Kidney (tissue), 14 donors: ENCODE measurements around the gene NCOA7. TPM values are rescaled to one million over a fixed set of nuclear protein-coding genes. Genes with fewer than 3 reads are reported as not detected.

Experiments used
- DNase-seq, 5 donors: peaks; one replicate each; pipeline ENCODE4 v3.0.0-alpha.2; 2013 to 2020
- FAIRE-seq: peaks from 2 replicates; lab custom pipeline; 2012; peaks lifted over from hg19 to GRCh38; lab: Jason Lieb, UNC
- H3K27ac ChIP-seq, 2 donors: one replicate each; pipeline ENCODE4 v1.7.0; 2013; ENCODE audit warnings: low read depth in 2 of 2, low read length in 2 of 2, inconsistent platforms in 1 of 2
- H3K27me3 ChIP-seq: one replicate; pipeline ENCODE4 v1.7.1; 2013; ENCODE audit warnings: low read length, inconsistent platforms; ENCODE audit not compliant: control insufficient read depth, insufficient read depth
- H3K36me3 ChIP-seq, 3 donors: one replicate each; pipeline versions ENCODE4 v1.7.0 to v1.7.1; 2013; ENCODE audit warnings: low read length in 3 of 3, control low read depth in 1 of 3, inconsistent platforms in 1 of 3; ENCODE audit not compliant: insufficient read depth in 3 of 3, control insufficient read depth in 2 of 3
- H3K4me1 ChIP-seq, 3 donors: one replicate each; pipeline versions ENCODE4 v1.7.0 to v1.7.1; 2013; ENCODE audit warnings: low read length in 3 of 3, inconsistent platforms in 1 of 3, low read depth in 1 of 3; ENCODE audit not compliant: control insufficient read depth in 2 of 3, insufficient read depth in 2 of 3
- H3K4me3 ChIP-seq, 3 donors: one replicate each; pipeline versions ENCODE4 v1.7.0 to v1.8.1; 2013; ENCODE audit warnings: low read length in 3 of 3, control low read depth in 1 of 3, inconsistent platforms in 1 of 3
- H3K9ac ChIP-seq, 3 donors: one replicate each; pipeline versions ENCODE4 v1.7.0 to v1.7.1; 2013; ENCODE audit warnings: low read length in 3 of 3, control low read depth in 1 of 3, inconsistent platforms in 1 of 3
- H3K9me3 ChIP-seq, 3 donors: one replicate each; pipeline versions ENCODE4 v1.7.0 to v1.7.1; 2013; ENCODE audit warnings: low read length in 3 of 3, control low read depth in 1 of 3, inconsistent platforms in 1 of 3; ENCODE audit not compliant: control insufficient read depth in 2 of 3, insufficient read depth in 1 of 3
- CTCF ChIP-seq: IDR thresholded peaks from 3 replicates; pipeline ENCODE4 v1.5.1; 2012; ENCODE audit warnings: mild to moderate bottlenecking, moderate library complexity, borderline replicate concordance; ENCODE audit not compliant: insufficient read depth; ENCODE audit errors: extremely low read depth
- intact Hi-C: fragments of 100-400 bp; cut with DNase I; formaldehyde crosslinking; loops from one replicate; pipeline ENCODE4 v1.11.1; 2022
- polyA plus RNA-seq: library from polyadenylated mRNA; stranded (reverse); fragments of 350-450 nt; fragmentation: Illumina TruSeq; extraction: RNeasy Lipid Tissue Mini Kit (QIAGEN cat#74804); gene quantifications from one replicate; pipeline ENCODE4 v1.2.3, GENCODE V29; 2014; ENCODE audit warnings: low read depth, low replicate concordance; ENCODE audit not compliant: insufficient read depth
- total RNA-seq: library from RNA; stranded (reverse); fragmentation: NEBNext Ultra II Directional; extraction: Animal tissue kit (Norgen Biotek cat#: 25700); gene quantifications from one replicate; pipeline ENCODE4 v1.2.1, GENCODE V29; 2021
- donor health status: control.
- donor health status: control.
- donor health status: control.
- donor health status: control.
- donor health status: control.
- donor health status: DM: yes; HTN: yes; CAD: no.
- donor health status: Normal renal cell carcinoma (clear cell type).

NCOA7 gene
- total and polyA plus RNA-seq, 2 donors from 2014 or later: 21.0 to 135 TPM

GRCh38 chr6:125962900-125963497, 172.2 kb downstream of the NCOA7 start:
- TF ChIP-seq CTCF: no peak
- Histone ChIP-seq H3K9ac (no peak overlapping the region), H3K4me1 (peaks cover 4 to 10% (median 8%) of the 10 kb centered on the region in 3 donors), H3K27ac (no peak overlapping the region), H3K9me3 (no peaks in the 10 kb centered on the region), H3K4me3 (no peak overlapping the region), H3K36me3 (peaks cover 0 to 2% (median 1%) of the 10 kb centered on the region in 3 donors), H3K27me3 (no peaks in the 10 kb centered on the region)
- no peak for FAIRE-seq
- intact Hi-C loops: no loop called here
- DNase-seq: no peak

- Histone ChIP-seq H3K4me3 (no peak overlapping the region), H3K9me3 (no peaks in the 10 kb centered on the region), H3K4me1 (peaks cover 0 to 3% (median under 1%) of the 10 kb centered on the region in 3 donors), H3K36me3 (peaks cover 0 to 6% (median 4%) of the 10 kb centered on the region in 3 donors), H3K27ac (no peak overlapping the region), H3K27me3 (no peaks in the 10 kb centered on the region), H3K9ac (no peak overlapping the region)
- FAIRE-seq: no peak
- intact Hi-C loops: no loop called here
- TF ChIP-seq CTCF: no peak
- DNase-seq: no peak
Observed at GRCh38 chr6:125963817-125964216, 173.1 kb downstream of the NCOA7 start.

GRCh38 chr6:125966569-125966968, 175.8 kb downstream of the NCOA7 start:
- Histone ChIP-seq H3K9ac (no peak overlapping the region), H3K4me3 (no peak overlapping the region), H3K36me3 (peaks cover 0 to 6% (median 4%) of the 10 kb centered on the region in 3 donors), H3K4me1 (no peaks in the 10 kb centered on the region), H3K27ac (no peak overlapping the region), H3K9me3 (no peaks in the 10 kb centered on the region), H3K27me3 (no peaks in the 10 kb centered on the region)
- intact Hi-C loops: no loop called here
- TF ChIP-seq CTCF: no peak
- DNase-seq (no peak), FAIRE-seq (no peak)

GRCh38 chr6:125968493-125968892, 177.7 kb downstream of the NCOA7 start:
- H3K4me3 ChIP-seq: no peak overlapping the region
- H3K4me1 ChIP-seq: no peaks in the 10 kb centered on the region
- no peak for FAIRE-seq
- peaks cover 0 to 6% (median 4%) of the 10 kb centered on the region in 3 donors for H3K36me3 ChIP-seq
- H3K27me3 ChIP-seq: no peaks in the 10 kb centered on the region
- intact Hi-C loops: no loop called here
- TF ChIP-seq CTCF: no peak
- no peaks in the 10 kb centered on the region for H3K9me3 ChIP-seq
- no peak for DNase-seq
- H3K27ac ChIP-seq: no peak overlapping the region
- H3K9ac ChIP-seq: no peak overlapping the region
